GM12801 (cell line): ENCODE data around the gene MUC22.

Source experiments
- TF ChIP-seq, protein P1 (sequence below): IDR thresholded peaks from one replicate; pipeline ENCODE4 v1.5.1; 2011; ENCODE audit warnings: control low read depth; ENCODE audit not compliant: insufficient read length; ENCODE audit errors: extremely low read depth

MUC22 gene

DNA sequence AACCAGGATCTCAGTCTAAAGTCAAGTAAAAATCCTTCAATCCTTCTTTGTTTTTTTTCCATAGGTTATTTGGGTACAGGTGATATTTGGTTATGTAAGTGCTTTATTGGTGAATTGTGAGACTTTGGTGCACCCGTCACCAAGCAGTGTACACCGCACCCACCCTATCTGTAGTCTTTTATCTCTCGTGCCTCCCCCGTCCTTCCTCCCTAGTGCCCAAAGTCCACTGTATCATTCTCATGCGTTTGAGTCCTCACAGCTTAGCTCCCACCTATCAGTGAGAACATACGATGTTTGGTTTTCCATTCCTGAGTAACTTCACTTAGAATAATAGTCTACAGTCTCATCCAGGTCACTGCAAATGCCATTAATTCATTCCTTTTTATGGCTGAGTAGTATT is 879 bp downstream of the MUC22 start:
- TF ChIP-seq, protein P1, sequence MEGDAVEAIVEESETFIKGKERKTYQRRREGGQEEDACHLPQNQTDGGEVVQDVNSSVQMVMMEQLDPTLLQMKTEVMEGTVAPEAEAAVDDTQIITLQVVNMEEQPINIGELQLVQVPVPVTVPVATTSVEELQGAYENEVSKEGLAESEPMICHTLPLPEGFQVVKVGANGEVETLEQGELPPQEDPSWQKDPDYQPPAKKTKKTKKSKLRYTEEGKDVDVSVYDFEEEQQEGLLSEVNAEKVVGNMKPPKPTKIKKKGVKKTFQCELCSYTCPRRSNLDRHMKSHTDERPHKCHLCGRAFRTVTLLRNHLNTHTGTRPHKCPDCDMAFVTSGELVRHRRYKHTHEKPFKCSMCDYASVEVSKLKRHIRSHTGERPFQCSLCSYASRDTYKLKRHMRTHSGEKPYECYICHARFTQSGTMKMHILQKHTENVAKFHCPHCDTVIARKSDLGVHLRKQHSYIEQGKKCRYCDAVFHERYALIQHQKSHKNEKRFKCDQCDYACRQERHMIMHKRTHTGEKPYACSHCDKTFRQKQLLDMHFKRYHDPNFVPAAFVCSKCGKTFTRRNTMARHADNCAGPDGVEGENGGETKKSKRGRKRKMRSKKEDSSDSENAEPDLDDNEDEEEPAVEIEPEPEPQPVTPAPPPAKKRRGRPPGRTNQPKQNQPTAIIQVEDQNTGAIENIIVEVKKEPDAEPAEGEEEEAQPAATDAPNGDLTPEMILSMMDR: no peak

DNA sequence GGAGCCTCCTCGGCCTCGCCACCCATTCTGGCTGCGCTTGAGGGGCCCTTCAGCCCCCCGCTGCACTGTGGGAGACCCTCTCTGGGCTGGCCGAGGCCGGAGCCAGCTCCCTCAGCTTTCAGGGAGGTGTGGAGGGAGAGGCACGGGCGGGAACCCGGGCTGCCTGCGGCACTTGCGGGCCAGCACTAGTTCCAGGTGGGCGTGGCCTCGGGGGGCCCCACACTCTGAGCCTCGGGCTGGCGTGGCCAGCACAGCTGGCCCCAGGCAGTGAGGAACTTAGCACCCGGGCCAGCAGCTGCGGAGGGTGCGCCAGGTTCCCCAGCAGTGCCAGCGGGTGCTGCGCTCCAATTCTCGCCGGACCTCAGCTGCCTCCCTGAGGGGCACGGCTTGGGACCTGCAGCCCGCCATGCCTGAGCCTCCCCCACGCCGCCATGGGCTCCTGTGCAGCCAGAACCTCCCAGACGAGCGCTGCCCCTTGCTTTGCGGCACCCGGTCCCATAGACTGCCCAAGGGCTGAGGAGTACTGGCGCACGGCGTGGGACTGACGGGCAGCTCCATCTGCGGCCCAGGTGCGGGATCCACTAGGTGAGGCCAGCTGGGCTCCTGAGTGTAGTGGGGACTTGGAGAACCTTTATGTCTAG is 6.5 kb downstream of the MUC22 start:
- TF ChIP-seq, protein P1: no peak

DNA sequence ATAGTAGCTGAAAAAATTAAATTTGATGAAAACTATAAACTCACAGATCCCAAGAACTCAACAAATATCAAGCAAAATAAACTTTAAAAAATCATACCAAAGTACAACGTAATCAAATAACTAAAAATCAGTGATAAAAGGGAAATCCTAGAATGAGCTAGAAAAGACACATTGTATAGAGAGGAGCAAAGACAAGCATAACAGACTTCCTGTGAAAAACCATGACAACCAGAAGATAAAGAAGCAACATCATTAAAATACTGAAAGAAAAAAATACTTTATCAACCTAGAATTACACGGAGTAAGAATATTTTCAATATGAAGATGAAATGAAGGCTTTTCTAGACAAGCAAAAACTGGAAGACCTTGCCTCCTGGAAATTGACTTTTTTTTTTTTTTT is 9.8 kb downstream of the MUC22 start:
- TF ChIP-seq, protein P1: no peak

DNA sequence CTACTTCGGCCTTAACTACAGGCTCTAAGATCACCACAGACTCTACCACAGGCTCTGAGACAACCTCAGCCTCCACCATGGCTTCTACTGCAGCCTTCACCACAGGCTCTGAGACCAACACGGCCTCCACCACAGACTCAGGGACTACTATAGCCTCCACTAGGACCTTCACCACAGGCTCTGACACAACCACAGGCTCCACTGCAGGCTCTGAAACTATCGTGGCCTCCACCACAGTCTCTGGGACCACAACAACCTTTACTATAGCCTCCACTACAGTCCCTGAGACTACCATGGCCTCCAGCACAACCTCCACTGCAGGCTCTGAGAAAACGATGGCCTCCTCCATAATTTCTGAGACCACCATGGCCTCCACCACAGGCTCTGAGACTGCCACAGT is 15.3 kb downstream of the MUC22 start:
- TF ChIP-seq, protein P1: no peak

DNA sequence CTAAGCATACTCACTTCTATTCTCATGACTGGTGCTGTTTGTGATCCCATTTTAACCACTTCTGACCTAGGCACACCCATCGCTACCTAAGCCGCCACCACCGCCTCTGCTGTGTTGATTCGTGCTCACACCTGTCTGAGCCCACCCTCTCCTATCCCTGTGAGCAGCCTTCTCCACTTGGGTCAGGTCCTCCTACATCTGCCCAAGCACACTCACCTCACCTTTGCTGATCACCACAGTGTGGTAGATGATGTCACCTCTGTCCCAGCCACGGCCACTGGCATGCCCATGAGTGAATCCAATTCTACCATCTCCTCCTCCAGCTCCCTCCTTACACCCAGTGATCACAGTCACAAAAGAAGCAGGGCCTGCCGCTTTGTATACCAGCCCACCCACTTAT is 20.8 kb downstream of the MUC22 start:
- TF ChIP-seq, protein P1: no peak

DNA sequence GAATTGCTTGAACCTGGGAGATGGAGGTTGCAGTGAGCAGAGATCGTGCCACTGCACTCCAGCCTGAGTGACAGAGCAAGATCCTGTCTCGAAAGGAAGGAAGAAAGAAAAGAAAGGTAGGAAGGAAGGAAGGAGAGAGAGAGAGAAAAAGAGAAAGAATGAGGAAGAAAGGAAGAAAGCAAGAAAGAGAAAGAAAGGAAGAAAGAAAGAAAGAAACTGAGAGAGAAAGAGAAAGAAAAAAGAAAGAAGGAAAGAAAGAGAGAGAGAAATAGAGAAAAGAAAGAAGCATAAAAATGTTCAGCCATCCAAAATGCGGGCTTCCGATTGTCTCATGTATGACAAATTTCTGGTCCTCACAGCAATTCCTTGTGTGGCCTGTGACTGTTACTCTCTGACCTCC is 22.8 kb downstream of the MUC22 start:
- TF ChIP-seq, protein P1: no peak

DNA sequence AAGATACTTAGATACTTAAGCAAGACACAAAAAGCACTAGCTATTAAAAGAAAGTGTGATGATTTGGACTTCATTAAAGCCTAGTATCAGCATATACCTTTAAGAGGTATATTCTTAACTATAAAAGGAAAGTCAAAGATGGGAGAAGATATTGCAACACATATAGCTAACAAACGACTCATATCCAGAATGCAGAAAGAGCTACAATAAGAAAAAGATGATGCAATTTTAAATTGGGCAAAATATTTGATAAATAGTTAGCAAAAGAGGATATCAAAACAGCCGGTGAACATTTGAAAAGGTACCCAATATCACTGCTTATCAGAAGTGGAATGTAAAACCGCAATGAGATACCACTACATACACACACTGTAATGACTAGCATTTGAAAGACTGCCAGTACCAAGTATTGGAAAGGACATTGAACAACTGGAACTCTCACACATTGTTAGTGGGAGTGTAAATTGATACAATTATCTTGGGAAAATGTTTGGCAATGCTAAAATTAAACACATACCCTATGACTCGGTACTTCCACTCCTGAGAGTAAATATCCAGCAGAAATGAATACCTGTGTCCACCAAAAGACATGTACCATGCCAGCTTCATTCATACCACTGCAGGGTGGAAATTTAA is 25.7 kb downstream of the MUC22 start:
- TF ChIP-seq, protein P1: no peak
